PC-3 (cell line): Measurements from ENCODE around the gene ZNF736.

Experiments
- CTCF ChIP-seq: fragments of 300-600 bp; sonication (generic); conservative IDR thresholded peaks from 2 replicates; pipeline ENCODE4 v1.5.1; 2017; ENCODE audit warnings: antibody characterized with exemption, low read depth, mild to moderate bottlenecking, low read length
- EZH2phosphoT487 ChIP-seq: fragments of 300-600 bp; sonication (generic); IDR thresholded peaks from 2 replicates; pipeline ENCODE4 v1.6.1; 2018; ENCODE audit warnings: mild to moderate bottlenecking, antibody characterized with exemption, low read length, borderline replicate concordance

DNA sequence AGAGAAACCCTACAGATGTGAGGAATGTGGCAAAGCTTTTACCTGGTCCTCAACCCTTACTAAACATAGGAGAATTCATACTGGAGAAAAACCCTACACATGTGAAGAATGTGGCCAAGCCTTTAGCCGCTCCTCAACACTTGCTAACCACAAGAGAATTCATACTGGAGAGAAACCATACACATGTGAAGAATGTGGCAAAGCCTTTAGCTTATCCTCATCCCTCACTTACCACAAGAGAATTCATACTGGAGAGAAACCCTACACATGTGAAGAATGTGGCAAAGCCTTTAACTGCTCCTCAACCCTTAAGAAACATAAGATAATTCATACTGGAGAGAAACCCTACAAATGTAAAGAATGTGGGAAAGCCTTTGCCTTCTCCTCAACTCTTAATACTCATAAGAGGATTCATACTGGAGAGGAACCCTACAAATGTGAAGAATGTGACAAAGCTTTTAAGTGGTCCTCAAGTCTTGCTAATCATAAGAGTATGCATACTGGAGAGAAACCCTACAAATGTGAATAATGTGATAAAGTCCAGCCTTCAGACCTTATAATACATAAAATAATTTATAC, 47.3 kb upstream of the ZNF736 start:
- TF ChIP-seq CTCF (no peak), EZH2phosphoT487 (no peak)
